ENCODE data around the gene PROSER1.

DNA sequence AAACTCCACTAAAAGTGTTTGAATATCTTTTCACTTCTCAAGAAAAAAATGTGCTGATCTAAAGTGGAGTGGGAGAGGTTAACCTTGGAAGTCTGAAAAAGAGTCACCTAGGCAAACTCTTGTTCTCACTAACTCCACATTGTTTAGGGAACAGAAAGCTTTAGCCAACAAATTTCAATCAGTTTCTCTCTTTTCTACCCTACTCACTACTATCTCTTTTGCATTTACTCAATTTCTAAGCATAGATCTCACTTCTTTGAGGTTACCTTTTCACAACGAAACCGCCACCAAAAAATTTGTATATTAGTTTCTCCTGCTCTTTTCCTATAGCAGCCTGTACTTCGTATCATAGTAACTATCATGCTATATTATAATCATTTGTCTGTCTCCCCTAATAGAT is 6.6 kb upstream of the PROSER1 start:
- no peak for TF ChIP-seq CTCF (IDR thresholded peaks at IDR 0.05)
- TF ChIP-seq POLR2A (IDR thresholded peaks at IDR 0.05), result no peak
